Activated T-cell treated with anti-CD3 and anti-CD28 coated beads for 4 hours (primary cell): ENCODE data around the gene CNOT6.

Source experiments
- DNase-seq: peaks from one replicate; pipeline ENCODE4 v3.0.0-alpha.2; 2020

CNOT6 gene

GRCh38 chr5:180602481-180603075, 108.4 kb downstream of the CNOT6 start:
- DNase-seq: no peak

- no peak for DNase-seq
These were observed 109.0 kb downstream of the CNOT6 start for GRCh38 chr5:180603076-180603594.

DNA sequence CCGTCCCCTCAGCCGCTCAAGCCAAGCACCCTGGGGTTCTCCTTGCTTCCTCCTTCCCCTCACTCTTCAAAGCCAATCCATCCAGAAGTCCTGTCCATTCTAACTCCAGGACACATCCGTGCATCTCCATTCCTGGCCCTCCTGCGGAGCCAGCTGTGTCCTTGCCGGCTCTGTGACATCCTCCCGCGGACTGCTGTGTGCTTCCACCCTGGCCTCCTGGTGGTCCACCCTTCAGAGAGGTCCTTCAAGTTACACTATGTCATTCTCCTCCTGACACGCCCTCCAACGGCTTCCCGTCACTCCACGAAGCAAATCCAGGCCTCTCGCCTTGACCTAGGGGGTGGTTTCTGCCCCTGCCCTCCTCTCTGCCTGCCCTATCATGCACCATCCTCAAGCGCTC, 110.1 kb downstream of the CNOT6 start:
- DNase-seq: no peak

GRCh38 chr5:180605554-180606214, 111.5 kb downstream of the CNOT6 start:
- DNase-seq: peak; percentile 45

GRCh38 chr5:180606215-180606785, 112.1 kb downstream of the CNOT6 start:
- DNase-seq: no peak

DNA sequence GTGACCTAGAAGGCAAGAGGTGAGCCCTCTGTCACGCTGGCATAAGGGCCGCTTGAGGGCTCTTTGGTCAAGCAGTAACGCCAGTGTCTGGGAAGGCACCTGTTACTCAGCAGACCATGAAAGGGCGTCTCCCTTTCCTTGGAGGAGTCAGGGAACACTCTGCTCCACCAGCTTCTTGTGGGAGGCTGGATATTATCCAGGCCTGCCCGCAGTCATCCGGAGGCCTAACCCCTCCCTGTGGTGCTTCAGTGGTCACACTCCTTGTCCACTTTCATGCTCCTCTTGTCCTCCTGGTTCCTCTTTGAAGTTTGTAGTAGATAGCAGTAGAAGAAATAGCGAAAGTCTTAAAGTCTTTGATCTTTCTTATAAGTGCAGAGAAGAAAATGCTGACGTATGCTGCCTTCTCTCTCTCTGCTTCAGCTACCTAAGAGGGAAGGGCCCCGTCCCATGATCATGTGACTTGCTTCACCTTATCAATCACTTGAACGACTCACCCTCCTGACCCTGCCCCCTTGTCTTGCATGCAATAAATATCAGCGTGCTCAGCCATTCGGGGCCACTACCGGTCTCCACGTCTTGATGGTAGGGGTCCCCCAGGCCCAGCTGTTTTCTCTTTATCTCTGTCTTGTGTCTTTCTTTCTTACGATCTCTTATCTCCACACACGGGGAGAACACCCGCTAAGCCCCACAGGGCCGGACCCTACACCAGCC, 113.8 kb downstream of the CNOT6 start:
- no peak for DNase-seq

DNA sequence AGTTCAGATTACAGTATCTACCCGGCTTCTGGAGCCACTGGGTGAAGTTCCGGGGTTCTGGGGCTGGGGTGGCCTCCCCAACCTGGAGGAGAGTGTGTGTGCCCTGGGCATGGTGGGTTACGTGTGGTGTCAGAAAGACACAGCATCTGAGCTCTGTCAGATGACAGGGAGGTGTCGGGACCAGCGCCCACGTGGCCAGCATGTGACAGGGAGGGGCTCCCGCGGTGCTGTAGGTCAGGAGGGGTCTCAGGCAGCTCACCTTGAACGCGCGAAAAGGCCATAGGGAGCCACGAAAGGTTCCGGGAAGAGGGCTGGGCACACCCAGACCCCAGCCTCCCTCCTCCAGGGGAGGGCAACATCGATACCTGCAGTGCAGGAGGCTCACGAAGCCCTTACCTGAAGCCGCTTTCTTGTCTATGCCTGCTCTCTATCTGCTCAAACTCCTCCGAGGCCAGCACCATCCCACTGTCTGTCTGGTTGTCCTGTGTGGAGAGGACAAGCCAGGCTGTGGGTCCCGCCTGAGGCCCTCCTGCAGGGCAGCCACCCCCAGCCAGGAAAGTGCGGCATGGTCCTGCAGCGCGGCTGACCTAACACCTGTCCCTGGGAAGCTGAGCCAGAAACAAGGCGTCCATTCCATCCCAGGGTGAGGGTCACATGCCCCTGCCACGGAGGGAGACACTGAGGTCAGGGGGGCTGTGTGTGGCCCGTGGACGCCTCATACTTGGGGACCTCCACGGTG, 114.6 kb downstream of the CNOT6 start:
- DNase-seq: no peak

DNA sequence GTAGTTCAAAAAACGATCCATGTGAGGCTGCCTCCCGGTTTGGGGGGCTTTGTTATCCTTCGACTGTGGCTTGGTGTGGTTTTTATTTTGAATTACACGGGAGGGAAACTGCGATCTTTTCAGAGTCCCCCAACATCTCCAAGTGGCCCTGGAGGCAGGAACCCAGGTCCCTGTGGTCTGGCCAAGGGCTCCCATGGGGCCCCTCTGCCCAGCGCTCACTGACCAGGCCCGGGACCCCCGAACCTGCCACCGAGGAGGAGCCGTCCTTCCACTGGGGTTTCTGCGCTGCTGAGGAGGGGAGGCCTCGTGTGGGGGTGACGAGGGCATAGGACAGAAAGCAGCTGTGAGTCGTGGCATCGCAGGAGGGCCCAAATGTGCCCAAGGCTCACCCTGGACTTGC, 115.2 kb downstream of the CNOT6 start:
- DNase-seq: no peak

DNA sequence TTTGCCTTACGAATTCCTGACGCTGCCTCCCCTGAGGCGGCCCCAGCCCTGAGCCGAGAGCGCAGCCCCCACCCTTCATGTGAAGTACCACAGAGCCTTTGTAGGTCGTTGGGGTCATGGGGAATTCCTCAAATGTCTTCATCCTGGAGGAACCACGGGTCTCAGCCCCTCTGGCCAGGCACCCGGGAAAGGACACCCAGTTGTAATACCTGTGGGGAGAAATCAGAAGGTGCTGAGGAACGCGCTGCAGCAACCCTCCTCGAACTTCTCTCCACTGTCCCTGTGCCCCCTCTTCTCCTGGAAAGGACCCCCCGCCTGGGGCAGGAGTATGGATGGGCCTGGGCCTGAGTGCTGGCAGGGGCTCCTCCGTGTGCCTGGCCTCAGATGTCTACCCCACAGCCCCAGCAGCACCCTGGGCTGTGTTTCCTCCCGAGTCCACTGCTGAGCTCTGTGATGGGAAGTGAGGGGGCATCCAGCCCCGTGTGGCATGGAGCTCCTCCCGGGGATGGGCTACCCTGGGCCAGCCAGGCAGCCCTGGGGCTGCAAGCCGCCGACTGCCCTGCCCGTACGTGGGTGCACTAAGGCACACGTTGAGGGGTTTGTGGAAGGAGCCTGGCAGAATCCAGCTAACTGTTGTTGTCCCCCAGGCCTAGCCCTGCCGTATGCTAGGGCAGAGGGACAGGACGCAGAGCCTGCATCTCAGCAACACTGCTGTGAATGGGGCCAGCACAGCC, 115.8 kb downstream of the CNOT6 start:
- DNase-seq: no peak

- no peak for DNase-seq
These were observed 117.1 kb downstream of the CNOT6 start for GRCh38 chr5:180611140-180611850.

- no peak for DNase-seq
These were observed 118.5 kb downstream of the CNOT6 start for GRCh38 chr5:180612683-180613082.

GRCh38 chr5:180613188-180613813, 119.1 kb downstream of the CNOT6 start:
- no peak for DNase-seq

DNA sequence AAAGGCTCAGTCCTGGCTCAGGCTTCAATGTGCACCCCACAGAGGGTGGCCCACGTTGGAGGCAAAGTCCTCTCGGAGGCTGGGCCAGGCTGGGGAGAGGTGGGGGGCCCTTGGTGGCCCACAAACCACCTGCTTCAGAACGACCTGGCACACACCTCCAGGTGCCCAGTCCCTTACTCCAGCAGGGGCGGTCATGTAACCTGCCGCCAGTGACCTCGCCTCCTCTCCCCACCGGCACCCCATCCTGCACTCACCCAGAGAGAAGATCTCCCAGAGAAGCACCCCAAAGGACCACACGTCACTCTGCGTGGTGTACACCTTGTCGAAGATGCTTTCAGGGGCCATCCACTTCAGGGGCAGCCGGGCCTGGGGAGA, 119.6 kb downstream of the CNOT6 start:
- DNase-seq: no peak

DNA sequence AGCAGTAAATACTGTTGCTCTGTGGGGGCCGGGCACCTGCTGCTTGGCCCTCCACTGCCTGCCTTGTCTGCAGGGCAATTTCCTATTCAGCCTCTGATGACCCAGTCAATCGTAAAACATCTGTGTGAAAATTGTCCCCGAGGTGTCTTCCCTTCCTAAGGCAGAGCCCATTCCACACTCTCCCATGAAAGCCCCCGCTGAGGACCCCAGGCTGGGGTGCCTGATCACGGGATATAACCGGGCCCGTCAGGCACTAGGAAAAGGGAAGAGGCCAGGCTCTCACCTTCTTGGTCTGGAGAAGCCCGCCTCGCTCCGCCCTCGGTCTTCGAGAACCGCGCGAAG, 124.3 kb downstream of the CNOT6 start:
- DNase-seq: no peak

- DNase-seq: peak; percentile 7
These were observed 124.8 kb downstream of the CNOT6 start for GRCh38 chr5:180618829-180619562.

DNA sequence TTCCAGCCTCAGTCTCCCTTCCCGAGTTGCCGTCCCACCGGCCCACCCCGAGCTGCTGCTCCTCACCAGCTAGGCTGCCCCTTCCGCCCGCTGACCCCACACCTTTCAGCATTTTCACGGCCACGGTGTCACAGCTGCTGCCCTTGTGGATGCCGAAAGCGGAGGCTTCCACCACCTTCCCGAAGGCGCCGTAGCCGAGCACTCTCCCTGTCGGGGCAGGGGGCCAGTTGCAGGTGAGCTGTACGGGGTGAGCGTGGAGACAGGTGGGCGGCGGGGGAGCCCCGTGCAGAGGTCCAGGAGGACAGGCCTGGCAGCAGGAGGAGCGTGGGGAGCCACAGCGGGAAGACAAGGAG, 125.4 kb downstream of the CNOT6 start:
- DNase-seq: no peak

- no peak for DNase-seq
These were observed 125.8 kb downstream of the CNOT6 start for GRCh38 chr5:180620014-180620413.

- DNase-seq: no peak
These were observed 127.1 kb downstream of the CNOT6 start for GRCh38 chr5:180621311-180621710.

DNA sequence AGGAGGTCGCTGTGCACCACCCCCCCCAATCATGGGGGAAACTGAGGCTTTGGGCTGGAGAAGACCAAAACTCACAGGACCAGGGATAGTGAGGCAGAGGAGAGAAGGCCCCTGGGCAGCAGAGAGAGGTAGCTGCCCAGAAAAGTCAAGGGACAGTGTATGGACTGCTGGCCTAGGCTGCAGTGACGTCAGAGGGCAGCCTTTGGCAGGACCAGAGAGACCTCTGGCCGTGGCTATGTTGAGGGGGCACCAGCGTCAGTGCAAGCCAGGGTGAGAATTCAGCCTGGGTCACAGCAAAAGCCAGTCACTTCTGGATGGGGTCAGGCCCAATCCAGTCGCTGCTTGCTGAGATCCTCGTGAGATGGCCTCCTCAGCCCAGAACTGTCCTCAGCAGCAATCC, 128.7 kb downstream of the CNOT6 start:
- DNase-seq: no peak

DNA sequence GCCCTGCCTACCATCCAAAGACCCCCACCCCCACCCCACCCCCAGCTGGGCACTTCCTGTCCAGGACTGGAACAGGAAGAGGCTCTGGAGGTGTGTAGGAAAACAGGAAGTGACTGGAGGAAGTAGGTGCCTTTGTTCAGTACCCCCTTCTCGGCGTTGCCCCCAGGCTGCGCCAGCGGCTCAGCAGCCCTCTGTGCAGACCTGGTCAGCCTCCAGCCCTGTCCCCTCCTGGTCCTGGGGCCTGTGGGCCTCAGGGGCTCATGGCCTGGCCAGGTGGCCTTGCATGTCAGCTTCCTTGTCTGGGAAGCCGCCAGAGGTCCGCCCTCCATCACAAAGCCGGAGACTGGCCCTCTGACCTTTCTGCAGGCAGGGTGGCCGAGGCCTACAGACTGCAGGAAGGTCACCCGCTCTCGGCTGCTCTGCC, 129.2 kb downstream of the CNOT6 start:
- no peak for DNase-seq

- no peak for DNase-seq
These were observed 129.7 kb downstream of the CNOT6 start for GRCh38 chr5:180623844-180624243.
